Nephron (organoid): ENCODE data around the gene TROAP.
A peak's percentile ranks its signal among the peaks of the same experiment; 100 is the strongest.
"Not testable (repeated sequence)": the region's sequence is repeated elsewhere in the genome, so short reads cannot be mapped to it uniquely, and the experiment has no call there.

Experiments used
- H3K27ac Mint-ChIP-seq, 3 experiments: 2 replicates each; pipeline ENCODE4 v1.8.0; 2020; ENCODE audit warnings: mixed read lengths in 3 of 3, mild to moderate bottlenecking in 2 of 3, moderate library complexity in 1 of 3
- H3K27me3 Mint-ChIP-seq: 2 replicates; pipeline ENCODE4 v1.8.0; 2021; ENCODE audit warnings: low read depth, mild to moderate bottlenecking, moderate library complexity, mixed read lengths
- H3K36me3 Mint-ChIP-seq: 2 replicates; pipeline ENCODE4 v1.8.0; 2020; ENCODE audit warnings: low read depth, mixed read lengths
- H3K4me1 Mint-ChIP-seq: 2 replicates; pipeline ENCODE4 v1.8.0; 2020; ENCODE audit warnings: mixed read lengths
- H3K4me3 Mint-ChIP-seq, 3 experiments: 2 replicates each; pipeline ENCODE4 v1.8.0; 2020; ENCODE audit warnings: mild to moderate bottlenecking in 3 of 3, mixed read lengths in 3 of 3, moderate library complexity in 2 of 3
- H3K9me3 Mint-ChIP-seq: 2 replicates; pipeline ENCODE4 v1.8.0; 2020; ENCODE audit warnings: mixed read lengths
- TF ChIP-seq, protein P1 (sequence below), 3 experiments: fragments of 200-600 bp; sonication (generic); IDR thresholded peaks; one replicate each; pipeline ENCODE4 v1.5.0; 2021; ENCODE audit warnings: antibody characterized with exemption in 3 of 3; ENCODE audit not compliant: unreplicated experiment in 3 of 3

The TROAP gene

DNA sequence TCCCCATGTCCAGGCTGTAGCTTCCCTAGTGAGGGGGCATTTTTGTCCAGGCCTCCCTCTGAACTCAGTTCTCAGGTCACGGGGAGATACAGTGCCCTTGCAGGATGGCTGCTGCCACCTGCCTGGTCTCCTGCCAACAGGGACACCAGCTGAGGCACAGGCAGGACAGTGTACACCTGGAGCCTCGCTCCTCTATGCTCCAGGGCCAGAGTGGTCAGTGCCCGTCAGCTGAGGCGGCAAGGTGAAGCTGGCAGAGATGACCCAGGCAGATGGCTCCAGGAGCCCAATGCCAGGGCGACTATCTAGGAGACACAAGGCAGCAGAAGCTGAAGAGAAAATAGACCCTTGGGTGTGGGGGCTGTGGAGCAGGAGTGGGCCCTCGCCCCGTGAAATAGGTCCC, 45.6 kb upstream of the TROAP start:
- H3K27ac Mint-ChIP-seq: no peak overlapping the region

DNA sequence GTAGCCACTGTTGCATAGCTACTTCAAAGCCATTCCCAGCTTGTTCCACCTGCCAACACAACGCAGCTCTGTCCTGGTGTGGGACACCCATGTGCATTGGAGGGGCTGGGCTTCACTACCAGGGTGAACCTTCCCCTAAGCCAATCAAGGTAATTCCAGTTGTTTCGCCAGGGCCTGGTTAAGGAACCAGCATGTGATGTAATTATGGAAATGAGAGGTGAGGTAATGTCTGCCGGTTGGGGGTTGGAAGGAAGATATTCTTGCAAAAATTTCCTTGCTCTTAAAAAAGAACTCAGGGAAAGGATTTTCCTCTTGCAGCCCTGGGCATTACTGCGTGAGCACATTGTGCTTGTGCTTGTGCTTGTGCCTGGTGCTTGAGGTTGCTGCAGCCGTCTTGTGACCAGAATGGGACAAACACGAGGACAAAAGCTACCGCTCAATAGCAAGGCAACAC, 43.3 kb upstream of the TROAP start:
- no peaks in the 10 kb centered on the region for H3K36me3 Mint-ChIP-seq
- peaks cover 15% of the 10 kb centered on the region for H3K27me3 Mint-ChIP-seq
- H3K4me1 Mint-ChIP-seq: peaks cover 23% of the 10 kb centered on the region
- no peak overlapping the region for H3K4me3 Mint-ChIP-seq
- TF ChIP-seq, protein P1, sequence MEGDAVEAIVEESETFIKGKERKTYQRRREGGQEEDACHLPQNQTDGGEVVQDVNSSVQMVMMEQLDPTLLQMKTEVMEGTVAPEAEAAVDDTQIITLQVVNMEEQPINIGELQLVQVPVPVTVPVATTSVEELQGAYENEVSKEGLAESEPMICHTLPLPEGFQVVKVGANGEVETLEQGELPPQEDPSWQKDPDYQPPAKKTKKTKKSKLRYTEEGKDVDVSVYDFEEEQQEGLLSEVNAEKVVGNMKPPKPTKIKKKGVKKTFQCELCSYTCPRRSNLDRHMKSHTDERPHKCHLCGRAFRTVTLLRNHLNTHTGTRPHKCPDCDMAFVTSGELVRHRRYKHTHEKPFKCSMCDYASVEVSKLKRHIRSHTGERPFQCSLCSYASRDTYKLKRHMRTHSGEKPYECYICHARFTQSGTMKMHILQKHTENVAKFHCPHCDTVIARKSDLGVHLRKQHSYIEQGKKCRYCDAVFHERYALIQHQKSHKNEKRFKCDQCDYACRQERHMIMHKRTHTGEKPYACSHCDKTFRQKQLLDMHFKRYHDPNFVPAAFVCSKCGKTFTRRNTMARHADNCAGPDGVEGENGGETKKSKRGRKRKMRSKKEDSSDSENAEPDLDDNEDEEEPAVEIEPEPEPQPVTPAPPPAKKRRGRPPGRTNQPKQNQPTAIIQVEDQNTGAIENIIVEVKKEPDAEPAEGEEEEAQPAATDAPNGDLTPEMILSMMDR (IDR thresholded peaks at IDR 0.05; ENCODE audit: unreplicated experiment in 3 of 3): no peak
- H3K27ac Mint-ChIP-seq: peak overlapping the region; percentile 81 to 96 (median 91)
- H3K9me3 Mint-ChIP-seq: no peaks in the 10 kb centered on the region

More for the DNA sequence above, 45.6 kb upstream of the TROAP start:
- Mint-ChIP-seq H3K9me3 (no peaks in the 10 kb centered on the region), H3K4me1 (peaks cover 23% of the 10 kb centered on the region), H3K36me3 (peaks cover 9% of the 10 kb centered on the region), H3K27me3 (peaks cover 9% of the 10 kb centered on the region), H3K4me3 (no peak overlapping the region)
- TF ChIP-seq, protein P1 (IDR thresholded peaks at IDR 0.05; ENCODE audit: unreplicated experiment in 3 of 3): no peak

DNA sequence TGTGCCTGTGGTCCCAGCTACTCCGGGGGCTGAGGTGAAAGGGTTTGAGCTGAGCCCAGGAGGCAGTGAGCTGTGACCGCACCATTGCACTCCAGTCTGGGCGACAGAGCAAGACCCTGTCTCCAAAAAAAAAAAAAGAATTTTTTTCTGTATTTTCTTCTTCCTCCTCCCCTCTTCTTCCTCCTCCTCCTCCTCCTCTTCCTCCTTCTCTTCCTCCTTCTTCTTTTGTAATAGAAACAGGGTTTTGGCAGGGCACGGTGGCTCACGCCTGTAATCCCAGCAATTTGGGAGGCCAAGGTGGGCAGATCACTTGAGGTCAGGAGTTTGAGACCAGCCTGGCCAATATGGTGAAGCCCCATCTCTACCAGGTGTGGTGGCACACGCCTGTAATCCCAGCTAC, 42.5 kb upstream of the TROAP start:
- Mint-ChIP-seq H3K27ac (peak overlapping the region; percentile 81 to 91 (median 84)), H3K27me3 (peaks cover 15% of the 10 kb centered on the region), H3K4me1 (peaks cover 23% of the 10 kb centered on the region)
- H3K36me3 Mint-ChIP-seq, H3K9me3 Mint-ChIP-seq, H3K4me3 Mint-ChIP-seq: not testable (repeated sequence)

DNA sequence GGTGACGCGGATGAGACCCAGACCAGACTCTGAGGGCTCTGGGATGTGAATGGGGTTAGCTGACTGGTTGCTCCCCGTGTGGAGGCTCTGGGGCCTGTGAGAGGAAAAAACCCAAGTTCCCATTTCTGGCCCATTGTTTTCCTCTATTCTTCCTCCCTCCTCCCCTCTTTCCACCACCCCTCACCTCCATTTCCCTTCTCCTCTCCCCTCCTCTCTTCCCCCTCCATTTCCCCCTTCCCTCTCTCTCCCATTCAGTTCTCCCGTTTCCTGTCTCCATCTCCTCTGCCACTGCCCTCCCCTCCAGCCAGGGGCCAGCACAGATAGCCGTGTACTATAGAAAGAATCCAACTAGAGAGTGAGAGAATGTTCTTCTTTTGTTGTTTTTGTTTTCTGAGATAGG, 40.8 kb upstream of the TROAP start:
- peaks cover 12% of the 10 kb centered on the region for H3K4me1 Mint-ChIP-seq
- TF ChIP-seq, protein P1 (IDR thresholded peaks at IDR 0.05; ENCODE audit: unreplicated experiment in 3 of 3): no peak
- H3K27ac Mint-ChIP-seq: peak overlapping the region in 2 of 3 experiments; percentile 37 to 65
- peaks cover 21% of the 10 kb centered on the region for H3K27me3 Mint-ChIP-seq
- no peak overlapping the region for H3K4me3 Mint-ChIP-seq
- no peaks in the 10 kb centered on the region for H3K36me3 Mint-ChIP-seq
- no peaks in the 10 kb centered on the region for H3K9me3 Mint-ChIP-seq

DNA sequence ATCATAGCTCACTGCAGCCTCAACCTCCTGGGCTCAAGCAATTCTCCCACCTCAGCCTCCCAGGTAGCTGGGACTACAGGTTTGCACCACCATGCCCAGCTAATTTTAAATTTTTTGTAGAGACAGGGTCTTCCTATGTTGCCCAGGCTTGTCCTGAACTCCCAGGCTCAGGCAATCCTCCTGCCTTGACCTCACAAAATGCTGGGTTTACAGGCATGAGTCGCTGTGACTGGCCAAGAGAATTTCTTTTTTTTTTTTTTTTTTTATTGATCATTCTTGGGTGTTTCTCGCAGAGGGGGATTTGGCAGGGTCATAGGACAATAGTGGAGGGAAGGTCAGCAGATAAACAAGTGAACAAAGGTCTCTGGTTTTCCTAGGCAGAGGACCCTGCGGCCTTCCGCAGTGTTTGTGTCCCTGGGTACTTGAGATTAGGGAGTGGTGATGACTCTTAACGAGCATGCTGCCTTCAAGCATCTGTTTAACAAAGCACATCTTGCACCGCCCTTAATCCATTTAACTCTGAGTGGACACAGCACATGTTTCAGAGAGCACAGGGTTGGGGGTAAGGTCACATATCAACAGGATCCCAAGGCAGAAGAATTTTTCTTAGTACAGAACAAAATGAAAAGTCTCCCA, 40.2 kb upstream of the TROAP start:
- not testable (repeated sequence) for H3K9me3 Mint-ChIP-seq, H3K36me3 Mint-ChIP-seq, H3K4me3 Mint-ChIP-seq
- Mint-ChIP-seq H3K4me1 (peaks cover 12% of the 10 kb centered on the region), H3K27ac (peak overlapping the region in 2 of 3 experiments; percentile 37 to 65), H3K27me3 (peaks cover 27% of the 10 kb centered on the region)

DNA sequence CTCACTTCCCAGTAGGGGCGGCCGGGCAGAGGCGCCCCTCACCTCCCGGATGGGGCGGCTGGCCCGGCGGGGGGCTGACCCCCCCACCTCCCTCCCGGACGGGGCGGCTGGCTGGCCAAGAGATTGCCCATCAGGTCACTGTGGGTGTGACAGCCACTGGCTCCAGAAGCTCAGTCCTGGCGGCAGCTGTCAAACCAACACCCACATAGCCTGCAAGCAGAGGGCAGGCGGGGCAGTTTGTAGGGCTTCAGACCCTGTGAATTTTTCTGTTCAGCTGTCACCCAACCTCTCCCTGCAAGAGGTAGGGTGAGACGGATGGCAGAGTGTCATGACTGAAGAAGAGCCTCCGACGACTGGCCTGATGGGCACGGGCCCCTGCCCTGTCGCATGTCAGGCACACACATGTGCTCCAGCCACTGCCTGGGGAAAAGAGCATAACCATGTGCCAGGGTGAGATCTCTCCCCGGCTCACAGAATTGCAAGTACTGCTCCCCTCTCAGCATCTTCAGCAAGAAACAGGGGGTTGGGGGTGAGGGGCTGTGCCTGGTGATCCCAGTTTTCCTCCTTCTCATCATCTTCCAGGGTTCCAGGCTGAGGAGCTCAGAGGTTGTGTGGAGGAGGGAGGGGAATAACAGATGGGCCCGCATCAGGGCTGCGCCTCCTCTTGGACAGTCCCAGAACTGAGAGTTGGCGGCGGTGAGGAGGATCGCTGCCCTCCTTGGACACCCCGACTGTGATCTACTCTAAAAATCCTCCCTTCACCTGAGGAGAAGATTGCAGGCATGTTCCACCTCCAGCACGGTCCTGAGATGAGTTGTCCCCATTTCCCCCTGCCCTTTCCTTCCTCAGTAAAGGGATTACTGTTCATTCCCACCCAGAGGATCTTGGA, 39.3 kb upstream of the TROAP start:
- TF ChIP-seq, protein P1 (IDR thresholded peaks at IDR 0.05; ENCODE audit: unreplicated experiment in 3 of 3): no peak
- Mint-ChIP-seq H3K27me3 (peaks cover 35% of the 10 kb centered on the region), H3K27ac (no peak overlapping the region), H3K36me3 (no peaks in the 10 kb centered on the region), H3K4me3 (no peak overlapping the region), H3K4me1 (peaks cover 16% of the 10 kb centered on the region), H3K9me3 (no peaks in the 10 kb centered on the region)
